AG04449 (cell line): ENCODE results near the gene CHRDL2.

Experiments used
- CTCF ChIA-PET: fragments of 350-600 bp; formaldehyde crosslinking; extraction: SDS; loops from one replicate; lab custom pipeline; 2021; ENCODE audit warnings: antibody characterized with exemption; lab: Yijun Ruan, JAX
- POLR2A ChIA-PET: fragments of 400-600, 350-600 bp; formaldehyde crosslinking; extraction: SDS; loops from one replicate; lab custom pipeline; 2020; ENCODE audit warnings: antibody characterized with exemption, inconsistent platforms; lab: Yijun Ruan, JAX
- DNase-seq: peaks from one replicate; pipeline ENCODE4 v3.0.0-alpha.2; 2010; ENCODE audit warnings: low read depth, low spot score
- H3K4me3 ChIP-seq: 2 replicates; pipeline ENCODE4 v1.5.1; 2011; ENCODE audit warnings: low read depth, mild to moderate bottlenecking, control low read depth, low read length
- CTCF ChIP-seq: IDR thresholded peaks from one replicate; pipeline ENCODE4 v1.5.1; 2011; ENCODE audit warnings: mild to moderate bottlenecking, moderate library complexity, low read length, control low read depth, inconsistent platforms; ENCODE audit not compliant: insufficient read depth; ENCODE audit errors: missing control alignments

The CHRDL2 gene

GRCh38 chr11:74683941-74684481 is 47.2 kb downstream of the CHRDL2 start:
- peak overlapping the region; percentile 25; the same call in 1 of the 2 replicates for H3K4me3 ChIP-seq
- CTCF ChIA-PET = interaction anchor here (0.6 to 5.4 kb wide), 11 partner anchors 9 to 91 kb away, joined by 3 to 56 read pairs (median 5); partner anchors contain the start of gene POLD3
- no peak for TF ChIP-seq CTCF
- no peak for DNase-seq
- POLR2A ChIA-PET = interaction anchor here (0.7 kb wide), 1 partner anchor 11 kb away, joined by 3 read pairs; no protein-coding TSS in a partner anchor

GRCh38 chr11:74683279-74683871 is 47.9 kb downstream of the CHRDL2 start:
- DNase-seq = no peak
- ChIA-PET POLR2A (interaction anchor here (0.7 kb wide), 1 partner anchor 11 kb away, joined by 3 read pairs; no protein-coding TSS in a partner anchor), CTCF (interaction anchor here (0.6 to 5.4 kb wide), 10 partner anchors 9 to 91 kb away, joined by 3 to 56 read pairs (median 4); partner anchors contain the start of gene POLD3)
- peak overlapping the region; percentile 25 for H3K4me3 ChIP-seq
- TF ChIP-seq CTCF = peak; percentile 59

GRCh38 chr11:74682731-74683278 is 48.4 kb downstream of the CHRDL2 start:
- H3K4me3 ChIP-seq = no peak overlapping the region
- DNase-seq = no peak
- no peak for TF ChIP-seq CTCF
- CTCF ChIA-PET = interaction anchor here (0.8 to 5.4 kb wide), 8 partner anchors 10 to 57 kb away, joined by 3 to 56 read pairs (median 7); no protein-coding TSS in a partner anchor
- POLR2A ChIA-PET = interaction anchor here (0.7 to 1.4 kb wide), 2 partner anchors 10 to 12 kb away, joined by 3 to 6 read pairs; no protein-coding TSS in a partner anchor

DNA sequence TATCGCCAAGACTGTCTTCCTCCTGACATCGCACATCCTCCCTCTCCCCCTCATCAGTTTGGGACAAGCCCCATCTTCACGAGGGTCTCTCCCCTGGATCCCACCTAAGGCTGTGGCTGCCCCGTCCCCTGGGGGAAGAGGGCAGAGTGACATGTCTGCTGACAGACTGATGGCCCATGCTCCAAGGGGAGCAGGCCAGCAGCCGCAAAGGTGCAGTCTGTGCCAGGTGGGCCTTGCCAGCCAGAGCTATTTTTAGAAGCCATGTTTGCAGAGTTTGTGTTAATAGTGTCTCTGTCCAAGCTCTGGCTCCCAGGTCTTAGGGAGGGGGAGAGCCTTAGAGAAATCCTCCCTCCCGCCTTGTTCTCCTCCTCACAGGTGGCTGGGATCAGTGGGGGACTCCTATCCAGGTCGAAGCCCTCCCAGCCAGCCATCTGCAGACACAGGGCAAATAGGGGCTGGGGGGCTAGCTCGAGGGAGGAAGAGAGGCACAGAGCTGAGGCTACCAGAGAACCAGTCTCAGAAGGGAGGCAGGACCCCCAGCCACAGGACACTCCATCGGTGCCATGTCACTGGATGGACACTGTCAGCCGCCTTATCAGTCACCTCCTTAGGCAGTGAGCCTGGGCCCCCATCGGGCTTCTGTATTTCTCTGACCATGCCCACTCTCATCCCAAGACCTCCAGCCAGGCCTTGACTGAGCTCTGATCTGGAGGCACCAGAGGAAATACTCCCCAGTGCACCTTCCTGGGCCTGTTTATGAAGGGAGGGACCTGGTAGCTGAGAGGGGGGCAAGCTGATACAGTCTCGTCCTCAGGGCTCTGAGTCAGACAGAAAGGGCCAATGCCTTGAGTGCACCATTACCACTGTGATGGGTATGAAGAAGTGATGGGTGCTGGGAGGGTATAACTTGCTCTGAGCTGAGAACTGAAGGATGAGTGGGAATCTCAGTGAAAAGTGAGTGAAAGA is 49.3 kb downstream of the CHRDL2 start:
- POLR2A ChIA-PET = interaction anchor here (1.4 kb wide), 1 partner anchor 9 kb away, joined by 6 read pairs; no protein-coding TSS in a partner anchor
- H3K4me3 ChIP-seq = no peak overlapping the region
- CTCF ChIA-PET = interaction anchor here (0.8 to 5.4 kb wide), 4 partner anchors 9 to 58 kb away, joined by 3 to 56 read pairs (median 10); no protein-coding TSS in a partner anchor
- no peak for DNase-seq
- no peak for TF ChIP-seq CTCF

DNA sequence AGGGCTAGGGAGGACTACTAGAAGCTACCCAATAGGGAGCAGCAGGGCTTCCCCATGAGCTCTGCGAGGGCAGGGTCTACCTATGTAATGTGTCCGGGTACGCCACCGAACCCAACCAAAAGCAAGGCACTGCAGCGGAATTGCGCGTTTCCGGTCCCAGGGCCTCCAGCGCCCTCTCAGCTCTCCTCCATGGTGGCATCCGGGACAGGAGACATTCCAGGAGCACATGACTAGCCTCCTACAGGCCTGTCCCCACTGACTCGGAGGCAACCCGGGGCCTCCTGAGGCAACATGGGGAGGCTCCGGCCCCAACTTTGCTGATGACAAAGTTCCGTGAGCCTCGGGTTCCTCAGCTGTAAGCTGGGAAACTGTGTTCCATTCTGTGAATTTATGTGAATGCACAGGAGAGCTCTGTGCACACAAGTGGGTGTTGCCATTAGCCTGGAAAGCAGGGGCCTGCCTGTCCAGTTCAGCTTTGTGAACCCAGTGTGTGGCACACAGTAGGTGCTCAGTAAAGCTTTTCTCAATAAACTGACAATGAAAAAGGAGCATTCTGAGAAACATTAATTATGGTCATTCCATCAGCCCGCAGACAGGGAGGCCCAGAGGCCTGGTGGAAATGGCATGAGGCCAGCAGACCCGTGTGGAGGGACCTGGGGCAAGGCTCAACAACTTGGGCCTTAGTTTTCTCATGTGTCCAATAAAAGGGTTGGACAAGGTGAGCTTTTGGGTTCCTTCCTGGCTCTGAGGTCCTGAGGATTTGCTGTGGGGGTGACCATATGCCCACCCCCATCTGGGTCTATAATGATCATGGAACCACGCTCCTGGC is 50.3 kb downstream of the CHRDL2 start:
- no peak for TF ChIP-seq CTCF
- no peak overlapping the region for H3K4me3 ChIP-seq
- CTCF ChIA-PET = interaction anchor here (1.3 to 5.4 kb wide), 2 partner anchors 15 to 20 kb away, joined by 6 to 56 read pairs; no protein-coding TSS in a partner anchor
- DNase-seq = no peak
- POLR2A ChIA-PET = no interaction called here
